Stimulated activated memory B cell treated with anti-CD40 and anti-IgM and Interleukin-4, amounts not matched to agents 10 μg/mL and 1 μg/mL and 100 μg/mL, for 72 hours (primary cell): ENCODE data around the gene NUAK1.

ENCODE experiments used
- ATAC-seq: fragments of 150-1000 bp; cut with Tn5 transposase; 2 replicates; pipeline ENCODE4 v1.10.0; 2021
- H3K27ac Mint-ChIP-seq: one replicate; pipeline ENCODE4 v1.8.0; 2022; ENCODE audit warnings: mild to moderate bottlenecking, mixed read lengths
- H3K27me3 Mint-ChIP-seq: one replicate; pipeline ENCODE4 v1.8.0; 2022; ENCODE audit warnings: mixed read lengths
- H3K36me3 Mint-ChIP-seq: one replicate; pipeline ENCODE4 v1.8.0; 2022; ENCODE audit warnings: mixed read lengths
- H3K4me1 Mint-ChIP-seq: one replicate; pipeline ENCODE4 v1.8.0; 2022; ENCODE audit warnings: mixed read lengths
- H3K4me3 Mint-ChIP-seq: one replicate; pipeline ENCODE4 v1.8.0; 2022; ENCODE audit warnings: mild to moderate bottlenecking, moderate library complexity, mixed read lengths
- H3K9me3 Mint-ChIP-seq: one replicate; pipeline ENCODE4 v1.8.0; 2022; ENCODE audit warnings: mixed read lengths

NUAK1 gene

DNA sequence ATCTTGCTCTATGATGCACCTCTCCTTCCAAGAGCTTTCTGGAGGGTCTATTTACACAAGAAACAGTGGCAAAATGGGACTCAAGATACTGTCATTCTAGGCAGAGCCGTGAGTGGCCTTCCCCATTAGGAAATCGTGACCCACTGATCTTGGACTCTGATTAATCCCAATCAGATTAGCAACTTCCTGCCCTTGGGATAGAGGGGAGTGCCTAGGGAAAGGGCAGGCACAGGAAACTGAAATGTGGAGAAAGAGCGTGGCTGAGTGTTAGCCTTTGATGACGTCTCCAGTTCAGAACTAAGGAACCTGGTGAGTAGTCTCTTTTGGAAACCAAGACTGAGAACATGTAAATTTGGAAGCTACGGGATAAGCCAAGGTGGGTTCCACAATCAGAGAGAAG lies 76.1 kb downstream of the NUAK1 start:
- Mint-ChIP-seq H3K36me3 (no peaks in the 10 kb centered on the region), H3K9me3 (no peaks in the 10 kb centered on the region), H3K4me1 (no peaks in the 10 kb centered on the region), H3K27ac (no peak overlapping the region), H3K4me3 (no peak overlapping the region), H3K27me3 (no peaks in the 10 kb centered on the region)
- no peak for ATAC-seq

DNA sequence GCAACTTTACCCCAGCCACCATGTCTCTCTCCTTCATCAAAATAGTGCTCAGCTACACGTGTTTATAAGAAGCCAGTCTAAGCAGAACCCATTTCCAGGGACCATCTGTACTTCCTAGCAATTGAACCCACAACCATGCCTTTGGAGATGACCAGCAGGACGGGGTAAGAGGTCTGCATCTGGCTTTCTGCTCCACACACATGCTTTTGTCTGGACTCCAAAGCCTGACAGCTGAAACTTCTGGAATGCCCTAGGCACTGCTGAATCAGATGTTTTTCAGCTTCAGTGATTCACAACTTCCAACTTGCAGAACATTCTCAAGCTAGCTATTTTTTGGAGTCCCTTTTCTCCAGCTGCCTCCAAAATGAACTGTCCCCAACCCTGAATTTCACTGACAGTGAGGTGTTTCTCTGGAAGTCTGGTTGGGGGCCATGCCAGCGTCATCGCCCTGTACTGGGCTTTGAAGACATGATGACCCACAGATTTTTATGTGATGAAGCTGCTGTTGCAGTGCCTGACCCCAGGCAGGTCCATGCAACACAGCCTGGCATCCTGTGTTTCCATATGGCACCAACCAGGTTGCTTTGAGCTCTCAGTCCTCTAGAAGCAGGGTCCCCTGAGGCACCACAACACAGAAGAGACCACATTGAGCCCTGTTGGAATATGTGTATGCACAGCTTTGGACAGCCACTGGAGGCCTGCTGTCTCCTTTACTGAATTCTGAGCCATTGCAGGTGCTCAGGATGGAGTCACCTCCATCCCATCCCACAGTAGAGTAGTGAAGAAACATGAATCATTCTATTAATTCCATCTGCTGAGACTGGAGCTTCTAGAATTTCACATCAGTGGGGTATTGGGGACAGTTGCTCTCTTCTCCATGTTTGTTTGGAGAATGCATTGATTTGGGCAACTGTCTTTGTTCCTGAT lies 80.2 kb downstream of the NUAK1 start:
- H3K27me3 Mint-ChIP-seq, result peaks cover 8% of the 10 kb centered on the region
- no peak for ATAC-seq
- H3K4me1 Mint-ChIP-seq, result no peaks in the 10 kb centered on the region
- no peak overlapping the region for H3K4me3 Mint-ChIP-seq
- peaks cover 5% of the 10 kb centered on the region for H3K36me3 Mint-ChIP-seq
- peaks cover 13% of the 10 kb centered on the region for H3K9me3 Mint-ChIP-seq
- H3K27ac Mint-ChIP-seq, result no peak overlapping the region

- Mint-ChIP-seq H3K36me3 (peaks cover 5% of the 10 kb centered on the region), H3K9me3 (peaks cover 13% of the 10 kb centered on the region), H3K27ac (no peak overlapping the region), H3K27me3 (peaks cover 33% of the 10 kb centered on the region), H3K4me1 (no peaks in the 10 kb centered on the region), H3K4me3 (no peak overlapping the region)
- ATAC-seq, result no peak
These were observed 84.7 kb downstream of the NUAK1 start for GRCh38 chr12:106054049-106054448.

- Mint-ChIP-seq H3K27me3 (peaks cover 48% of the 10 kb centered on the region), H3K27ac (no peak overlapping the region), H3K4me1 (no peaks in the 10 kb centered on the region), H3K9me3 (peaks cover 13% of the 10 kb centered on the region), H3K4me3 (no peak overlapping the region), H3K36me3 (peaks cover 5% of the 10 kb centered on the region)
- no peak for ATAC-seq
These were observed 86.8 kb downstream of the NUAK1 start for GRCh38 chr12:106051853-106052531.

GRCh38 chr12:106049546-106049945 lies 89.2 kb downstream of the NUAK1 start:
- Mint-ChIP-seq H3K4me1 (no peaks in the 10 kb centered on the region), H3K36me3 (no peaks in the 10 kb centered on the region), H3K4me3 (no peak overlapping the region), H3K9me3 (peaks cover 4% of the 10 kb centered on the region), H3K27me3 (peaks cover 48% of the 10 kb centered on the region), H3K27ac (no peak overlapping the region)
- ATAC-seq, result no peak

- Mint-ChIP-seq H3K9me3 (peaks cover 3% of the 10 kb centered on the region), H3K36me3 (no peaks in the 10 kb centered on the region), H3K4me1 (no peaks in the 10 kb centered on the region), H3K27me3 (peaks cover 46% of the 10 kb centered on the region), H3K4me3 (no peak overlapping the region), H3K27ac (no peak overlapping the region)
- ATAC-seq, result no peak
These were observed 89.6 kb downstream of the NUAK1 start for GRCh38 chr12:106049105-106049504.

- no peaks in the 10 kb centered on the region for H3K9me3 Mint-ChIP-seq
- no peaks in the 10 kb centered on the region for H3K36me3 Mint-ChIP-seq
- ATAC-seq, result no peak
- peaks cover 41% of the 10 kb centered on the region for H3K27me3 Mint-ChIP-seq
- no peaks in the 10 kb centered on the region for H3K4me1 Mint-ChIP-seq
- H3K4me3 Mint-ChIP-seq, result no peak overlapping the region
- no peak overlapping the region for H3K27ac Mint-ChIP-seq
These were observed 90.1 kb downstream of the NUAK1 start for GRCh38 chr12:106048676-106049075.

- no peak overlapping the region for H3K27ac Mint-ChIP-seq
- H3K27me3 Mint-ChIP-seq, result peaks cover 40% of the 10 kb centered on the region
- H3K36me3 Mint-ChIP-seq, result no peaks in the 10 kb centered on the region
- no peaks in the 10 kb centered on the region for H3K9me3 Mint-ChIP-seq
- no peak overlapping the region for H3K4me3 Mint-ChIP-seq
- no peak for ATAC-seq
- no peaks in the 10 kb centered on the region for H3K4me1 Mint-ChIP-seq
These were observed 90.7 kb downstream of the NUAK1 start for GRCh38 chr12:106048016-106048415.

GRCh38 chr12:106046947-106047346 lies 91.8 kb downstream of the NUAK1 start:
- ATAC-seq, result no peak
- no peaks in the 10 kb centered on the region for H3K36me3 Mint-ChIP-seq
- H3K27me3 Mint-ChIP-seq, result peaks cover 50% of the 10 kb centered on the region

DNA sequence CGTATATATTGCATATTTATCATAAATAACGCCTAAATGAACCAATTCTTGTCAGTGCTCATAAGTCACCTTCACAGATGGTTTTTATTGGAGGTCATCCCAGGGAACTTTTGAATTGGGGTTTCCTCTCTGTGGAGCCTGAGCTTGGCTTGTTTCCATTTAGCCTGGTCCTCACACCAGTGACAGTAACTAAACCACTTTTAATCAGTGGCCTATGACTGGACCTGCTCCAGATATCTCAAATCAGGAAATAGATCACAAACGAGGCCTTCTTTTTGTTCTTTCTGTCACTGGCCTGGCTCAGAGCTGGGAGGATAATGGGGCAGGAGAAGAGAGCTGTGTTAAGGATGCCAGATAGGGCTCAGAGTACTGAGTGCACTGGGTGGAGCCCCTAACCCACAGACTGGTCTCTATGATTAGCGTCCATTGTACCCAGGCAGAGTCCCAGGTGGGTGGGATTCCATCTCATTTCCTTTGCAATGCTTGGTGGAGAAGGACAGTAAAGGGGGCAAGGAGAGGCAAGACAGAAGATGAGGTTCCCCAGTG lies 92.4 kb downstream of the NUAK1 start:
- Mint-ChIP-seq H3K36me3 (no peaks in the 10 kb centered on the region), H3K9me3 (no peaks in the 10 kb centered on the region), H3K27ac (no peak overlapping the region), H3K27me3 (peaks cover 45% of the 10 kb centered on the region), H3K4me1 (no peaks in the 10 kb centered on the region), H3K4me3 (no peak overlapping the region)
- no peak for ATAC-seq

More at GRCh38 chr12:106046947-106047346, 91.8 kb downstream of the NUAK1 start:
- Mint-ChIP-seq H3K9me3 (no peaks in the 10 kb centered on the region), H3K4me1 (no peaks in the 10 kb centered on the region), H3K27ac (no peak overlapping the region), H3K4me3 (no peak overlapping the region)

DNA sequence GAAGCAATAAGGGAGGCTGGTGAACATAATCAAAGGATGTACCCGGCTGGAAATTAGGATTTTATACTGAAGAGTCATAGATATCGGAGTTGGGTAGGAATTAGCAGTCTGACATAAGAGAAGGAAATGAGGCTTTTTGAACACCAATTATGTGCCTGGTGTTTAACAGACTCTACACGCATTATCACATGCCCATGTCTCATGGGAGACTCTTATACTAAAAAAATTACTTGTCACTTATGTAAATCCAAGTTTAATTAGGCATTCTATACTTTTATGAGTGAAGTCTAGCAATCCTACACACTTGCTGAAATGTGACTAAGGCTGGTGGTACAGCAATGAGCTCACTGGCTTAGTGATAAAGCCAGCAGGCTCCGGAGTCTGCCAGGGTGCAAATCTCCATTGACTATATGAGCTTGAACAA lies 93.5 kb downstream of the NUAK1 start:
- no peak overlapping the region for H3K27ac Mint-ChIP-seq
- peaks cover 45% of the 10 kb centered on the region for H3K27me3 Mint-ChIP-seq
- no peaks in the 10 kb centered on the region for H3K36me3 Mint-ChIP-seq
- no peak for ATAC-seq
- H3K4me3 Mint-ChIP-seq, result no peak overlapping the region
- no peaks in the 10 kb centered on the region for H3K4me1 Mint-ChIP-seq
- H3K9me3 Mint-ChIP-seq, result peaks cover 8% of the 10 kb centered on the region

DNA sequence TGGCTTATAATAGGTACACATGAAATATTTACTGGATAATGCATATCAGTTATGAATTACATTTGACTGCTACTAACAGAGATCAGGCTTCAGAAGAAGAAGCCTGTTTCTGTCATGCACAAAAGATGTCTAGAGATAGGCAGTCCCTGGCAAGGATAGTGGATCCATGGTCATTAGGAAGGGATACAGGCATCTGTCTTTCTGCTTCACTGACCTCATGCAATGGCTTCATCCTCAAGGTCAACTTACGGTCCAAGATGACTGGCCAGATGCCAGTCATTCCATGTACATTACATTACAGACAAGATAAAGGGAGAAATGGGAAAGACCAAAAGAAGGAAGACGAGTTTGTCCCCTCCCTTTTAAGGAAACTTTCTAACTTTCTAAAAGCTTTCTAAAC lies 94.0 kb downstream of the NUAK1 start:
- H3K27ac Mint-ChIP-seq, result no peak overlapping the region

GRCh38 chr12:106042037-106042436 lies 96.7 kb downstream of the NUAK1 start:
- Mint-ChIP-seq H3K27ac (no peak overlapping the region), H3K4me1 (no peaks in the 10 kb centered on the region), H3K36me3 (no peaks in the 10 kb centered on the region), H3K9me3 (peaks cover 11% of the 10 kb centered on the region), H3K27me3 (peaks cover 31% of the 10 kb centered on the region), H3K4me3 (no peak overlapping the region)
- ATAC-seq, result no peak

More for the DNA sequence above, 94.0 kb downstream of the NUAK1 start:
- Mint-ChIP-seq H3K4me3 (no peak overlapping the region), H3K36me3 (no peaks in the 10 kb centered on the region), H3K27me3 (peaks cover 44% of the 10 kb centered on the region), H3K9me3 (peaks cover 8% of the 10 kb centered on the region), H3K4me1 (no peaks in the 10 kb centered on the region)
- ATAC-seq, result no peak

- Mint-ChIP-seq H3K4me1 (no peaks in the 10 kb centered on the region), H3K4me3 (no peak overlapping the region), H3K27me3 (peaks cover 31% of the 10 kb centered on the region), H3K27ac (no peak overlapping the region), H3K36me3 (no peaks in the 10 kb centered on the region), H3K9me3 (peaks cover 15% of the 10 kb centered on the region)
- no peak for ATAC-seq
These were observed 98.2 kb downstream of the NUAK1 start for GRCh38 chr12:106040521-106040920.

- no peak overlapping the region for H3K27ac Mint-ChIP-seq
- peaks cover 31% of the 10 kb centered on the region for H3K27me3 Mint-ChIP-seq
- no peaks in the 10 kb centered on the region for H3K36me3 Mint-ChIP-seq
- no peak for ATAC-seq
- no peak overlapping the region for H3K4me3 Mint-ChIP-seq
- no peaks in the 10 kb centered on the region for H3K4me1 Mint-ChIP-seq
- H3K9me3 Mint-ChIP-seq, result peaks cover 15% of the 10 kb centered on the region
These were observed 98.9 kb downstream of the NUAK1 start for GRCh38 chr12:106039646-106040404.
